ENCODE measurements around the gene ETF1.
"Not testable (repeated sequence)": the region's sequence is repeated elsewhere in the genome, so short reads cannot be mapped to it uniquely, and the experiment has no call there.

Gene ETF1

GRCh38 chr5:138527170-138527569 is 15.9 kb downstream of the ETF1 start:
- no peak for DNase-seq

GRCh38 chr5:138523406-138523805 is 19.6 kb downstream of the ETF1 start:
- DNase-seq = no peak

GRCh38 chr5:138520971-138521370 is 22.1 kb downstream of the ETF1 start:
- DNase-seq = no peak

- no peak for DNase-seq
Observed at GRCh38 chr5:138517437-138517836, 25.6 kb downstream of the ETF1 start.

GRCh38 chr5:138515556-138516245 is 27.3 kb downstream of the ETF1 start:
- no peak for DNase-seq

- DNase-seq = no peak
Observed at GRCh38 chr5:138514021-138514420, 29.0 kb downstream of the ETF1 start.

GRCh38 chr5:138508958-138509357 is 34.1 kb downstream of the ETF1 start:
- DNase-seq = no peak

- DNase-seq = not testable (repeated sequence)
Observed at GRCh38 chr5:138507485-138507884, 35.6 kb downstream of the ETF1 start.

- no peak for DNase-seq
Observed at GRCh38 chr5:138506370-138507306, 36.4 kb downstream of the ETF1 start.

GRCh38 chr5:138504799-138505198 is 38.2 kb downstream of the ETF1 start:
- peak; percentile 57 for DNase-seq

- DNase-seq = peak; percentile 10
Observed at GRCh38 chr5:138503487-138504270, 39.4 kb downstream of the ETF1 start.

- no peak for DNase-seq
Observed at GRCh38 chr5:138502521-138502920, 40.5 kb downstream of the ETF1 start.

- DNase-seq = no peak
Observed at GRCh38 chr5:138502121-138502520, 40.9 kb downstream of the ETF1 start.

- DNase-seq = no peak
Observed at GRCh38 chr5:138498376-138498775, 44.7 kb downstream of the ETF1 start.

GRCh38 chr5:138495351-138495750 is 47.7 kb downstream of the ETF1 start:
- DNase-seq = no peak

- DNase-seq = no peak
Observed at GRCh38 chr5:138492560-138493045, 50.4 kb downstream of the ETF1 start.

- DNase-seq = peak; percentile 62
Observed at GRCh38 chr5:138491669-138492559, 51.1 kb downstream of the ETF1 start.

GRCh38 chr5:138491284-138491648 is 51.8 kb downstream of the ETF1 start:
- no peak for DNase-seq

GRCh38 chr5:138490648-138491283 is 52.3 kb downstream of the ETF1 start:
- DNase-seq = no peak

- no peak for DNase-seq
Observed at GRCh38 chr5:138489683-138490061, 53.4 kb downstream of the ETF1 start.

GRCh38 chr5:138488481-138488945 is 54.5 kb downstream of the ETF1 start:
- no peak for DNase-seq

- DNase-seq = no peak
Observed at GRCh38 chr5:138482638-138483037, 60.4 kb downstream of the ETF1 start.

All from NCI-H1105 (cell line).